ENCODE data around the gene ENOPH1.

ENOPH1 gene

GRCh38 chr4:82495666-82496065 is 65.3 kb downstream of the ENOPH1 start:
- Histone ChIP-seq H3K4me3 (IDR thresholded peaks at IDR 0.05; ENCODE audit: insufficient read depth, low read depth, low read length) (no peak overlapping the region), H3K36me3 (ENCODE audit: insufficient read depth) (no peaks in the 10 kb centered on the region), H3K4me2 (no peak overlapping the region), H4K20me1 (ENCODE audit: insufficient read depth) (no peaks in the 10 kb centered on the region), H3K9ac (no peak overlapping the region), H3K27me3 (ENCODE audit: insufficient read depth, low read depth) (no peaks in the 10 kb centered on the region), H2AFZ (ENCODE audit: low read depth) (no peak overlapping the region), H3K4me1 (ENCODE audit: low read depth, poor library complexity, severe bottlenecking) (no peaks in the 10 kb centered on the region), H3K79me2 (ENCODE audit: insufficient read depth, low read depth) (no peaks in the 10 kb centered on the region), H3K27ac (no peak overlapping the region)
- no peak for TF ChIP-seq CTCF (conservative IDR thresholded peaks at IDR 0.05; ENCODE audit: low read depth, low read length)

GRCh38 chr4:82496349-82496748 is 66.0 kb downstream of the ENOPH1 start:
- no peak overlapping the region for H3K4me3 ChIP-seq (IDR thresholded peaks at IDR 0.05; ENCODE audit: insufficient read depth, low read depth, low read length)

DNA sequence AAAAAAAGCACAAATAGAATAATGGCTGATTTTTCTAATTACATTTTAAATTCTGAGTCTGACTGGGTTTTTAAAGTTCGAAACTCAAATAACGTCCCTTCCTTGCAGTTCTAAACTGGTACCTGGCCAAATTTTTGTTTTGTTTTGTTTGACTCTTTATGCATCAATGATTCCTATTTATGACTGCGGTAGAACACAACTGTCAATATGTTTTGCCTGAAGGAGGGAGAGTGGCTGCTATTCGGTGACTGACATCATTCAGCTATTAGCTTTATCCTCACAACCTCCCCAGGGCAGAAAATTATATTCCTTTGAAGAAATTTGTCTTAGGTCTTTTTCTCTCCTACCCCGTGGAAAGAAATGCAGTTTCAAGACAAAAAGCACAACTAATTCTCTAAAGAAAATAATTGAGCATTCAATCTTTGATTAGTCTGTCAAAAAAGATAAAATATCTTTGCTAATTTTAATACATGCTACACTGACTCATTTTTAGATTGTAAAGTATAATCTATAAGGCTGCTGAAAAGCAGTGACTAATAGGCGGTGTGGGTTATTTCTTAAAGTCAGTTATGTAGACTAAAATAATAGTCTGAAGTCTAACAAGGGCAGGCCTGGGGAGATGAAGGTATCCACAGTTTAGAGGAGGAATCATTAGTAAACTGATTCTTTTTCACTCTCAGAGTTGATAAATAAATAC is 69.5 kb downstream of the ENOPH1 start:
- no peaks in the 10 kb centered on the region for H3K79me2 ChIP-seq (ENCODE audit: insufficient read depth, low read depth)
- no peak overlapping the region for H3K4me2 ChIP-seq
- no peak overlapping the region for H3K9ac ChIP-seq
- H3K4me3 ChIP-seq (IDR thresholded peaks at IDR 0.05; ENCODE audit: insufficient read depth, low read depth, low read length): no peak overlapping the region
- no peaks in the 10 kb centered on the region for H4K20me1 ChIP-seq (ENCODE audit: insufficient read depth)
- no peaks in the 10 kb centered on the region for H3K27me3 ChIP-seq (ENCODE audit: insufficient read depth, low read depth)
- H3K36me3 ChIP-seq (ENCODE audit: insufficient read depth): no peaks in the 10 kb centered on the region
- no peak overlapping the region for H2AFZ ChIP-seq (ENCODE audit: low read depth)
- TF ChIP-seq CTCF (conservative IDR thresholded peaks at IDR 0.05; ENCODE audit: low read depth, low read length): no peak
- H3K4me1 ChIP-seq (ENCODE audit: low read depth, poor library complexity, severe bottlenecking): no peaks in the 10 kb centered on the region
- no peak overlapping the region for H3K27ac ChIP-seq

More at GRCh38 chr4:82496349-82496748, 66.0 kb downstream of the ENOPH1 start:
- Histone ChIP-seq H3K36me3 (ENCODE audit: insufficient read depth) (no peaks in the 10 kb centered on the region), H3K4me2 (no peak overlapping the region), H3K79me2 (ENCODE audit: insufficient read depth, low read depth) (no peaks in the 10 kb centered on the region), H3K27ac (no peak overlapping the region), H3K4me1 (ENCODE audit: low read depth, poor library complexity, severe bottlenecking) (no peaks in the 10 kb centered on the region), H2AFZ (ENCODE audit: low read depth) (no peak overlapping the region), H3K27me3 (ENCODE audit: insufficient read depth, low read depth) (no peaks in the 10 kb centered on the region), H4K20me1 (ENCODE audit: insufficient read depth) (no peaks in the 10 kb centered on the region), H3K9ac (no peak overlapping the region)
- no peak for TF ChIP-seq CTCF (conservative IDR thresholded peaks at IDR 0.05; ENCODE audit: low read depth, low read length)

DNA sequence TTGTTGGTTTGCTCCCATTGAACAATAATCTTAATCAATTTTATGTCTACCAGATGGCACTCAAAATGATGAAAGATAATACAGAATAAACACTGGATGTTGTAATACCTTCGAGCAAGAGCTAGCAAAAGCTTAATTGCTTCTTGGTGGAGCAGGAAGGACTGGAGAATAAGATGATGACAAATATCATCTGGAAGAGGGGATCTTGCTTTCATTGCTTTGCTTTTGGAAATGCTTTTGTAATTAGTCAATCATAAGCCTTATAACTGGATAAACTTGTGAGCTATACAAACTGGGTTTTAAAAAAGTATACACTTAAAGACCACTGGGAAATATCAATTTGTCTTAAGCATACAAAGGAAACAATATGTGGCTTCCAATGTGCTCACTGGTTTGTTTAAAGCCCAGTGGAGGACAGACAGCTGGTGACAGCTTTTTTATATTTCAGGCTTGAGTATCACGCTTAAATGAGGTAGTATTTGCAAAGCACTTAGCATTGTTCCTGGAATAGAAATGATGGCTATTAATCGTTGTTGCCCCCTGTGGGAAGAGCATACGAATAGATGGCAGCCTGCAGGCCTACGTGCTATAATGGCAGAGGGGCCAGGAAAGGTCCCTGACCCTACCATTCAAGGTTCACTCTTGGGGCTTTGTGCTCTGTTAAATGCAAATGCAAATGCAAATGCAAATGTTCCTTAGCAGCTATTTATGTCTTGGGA is 70.2 kb downstream of the ENOPH1 start:
- no peaks in the 10 kb centered on the region for H3K4me1 ChIP-seq (ENCODE audit: low read depth, poor library complexity, severe bottlenecking)
- no peak overlapping the region for H3K4me2 ChIP-seq
- H3K9ac ChIP-seq: no peak overlapping the region
- no peaks in the 10 kb centered on the region for H4K20me1 ChIP-seq (ENCODE audit: insufficient read depth)
- H2AFZ ChIP-seq (ENCODE audit: low read depth): no peak overlapping the region
- H3K79me2 ChIP-seq (ENCODE audit: insufficient read depth, low read depth): no peaks in the 10 kb centered on the region
- no peaks in the 10 kb centered on the region for H3K27me3 ChIP-seq (ENCODE audit: insufficient read depth, low read depth)
- H3K36me3 ChIP-seq (ENCODE audit: insufficient read depth): no peaks in the 10 kb centered on the region
- no peak overlapping the region for H3K4me3 ChIP-seq (IDR thresholded peaks at IDR 0.05; ENCODE audit: insufficient read depth, low read depth, low read length)
- TF ChIP-seq CTCF (conservative IDR thresholded peaks at IDR 0.05; ENCODE audit: low read depth, low read length): no peak
- H3K27ac ChIP-seq: no peak overlapping the region
